ENCODE results near the gene NDUFAF2.
"Not testable (repeated sequence)": the region's sequence is repeated elsewhere in the genome, so short reads cannot be mapped to it uniquely, and the experiment has no call there.

The NDUFAF2 gene

DNA sequence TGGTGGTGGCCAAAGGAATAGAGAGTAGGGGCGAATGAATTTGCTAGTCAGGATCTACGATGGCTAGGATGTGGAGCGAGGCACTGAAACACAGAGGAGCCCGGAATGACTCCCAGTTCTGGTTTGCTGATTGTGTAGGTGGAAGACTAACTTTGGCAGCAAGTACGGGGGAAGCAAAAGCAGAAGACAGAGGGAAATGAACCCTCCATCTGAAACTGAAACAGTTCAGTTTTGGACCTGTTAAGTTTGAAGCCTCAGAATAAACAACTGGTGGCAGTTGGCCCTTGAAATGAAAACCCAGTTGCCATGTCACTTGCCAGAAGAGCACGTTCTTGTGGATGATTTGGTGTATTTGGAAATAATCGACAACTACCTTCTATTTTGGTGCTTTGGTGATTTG, 232.7 kb downstream of the NDUFAF2 start:
- DNase-seq (ENCODE audit: low spot score): no peak

DNA sequence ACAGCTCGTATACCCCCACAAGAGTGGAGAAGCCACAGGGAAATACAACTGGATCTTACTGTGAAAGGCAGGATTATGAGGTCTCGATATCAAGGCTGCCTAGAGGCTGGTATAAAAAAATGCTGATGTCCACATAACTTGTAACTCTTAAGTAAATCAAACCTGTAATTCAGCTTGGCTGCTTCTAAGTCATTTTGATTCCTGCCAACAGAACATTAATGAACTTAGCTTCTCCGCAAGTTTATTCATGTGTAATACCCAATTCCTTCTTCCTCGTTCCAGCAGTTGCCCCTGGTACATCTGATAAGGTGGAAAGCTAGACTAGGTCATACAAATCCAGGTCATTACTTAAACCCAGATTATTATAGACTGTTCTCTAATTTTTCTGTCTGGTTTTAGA, 233.7 kb downstream of the NDUFAF2 start:
- no peak for DNase-seq (ENCODE audit: low spot score)

DNA sequence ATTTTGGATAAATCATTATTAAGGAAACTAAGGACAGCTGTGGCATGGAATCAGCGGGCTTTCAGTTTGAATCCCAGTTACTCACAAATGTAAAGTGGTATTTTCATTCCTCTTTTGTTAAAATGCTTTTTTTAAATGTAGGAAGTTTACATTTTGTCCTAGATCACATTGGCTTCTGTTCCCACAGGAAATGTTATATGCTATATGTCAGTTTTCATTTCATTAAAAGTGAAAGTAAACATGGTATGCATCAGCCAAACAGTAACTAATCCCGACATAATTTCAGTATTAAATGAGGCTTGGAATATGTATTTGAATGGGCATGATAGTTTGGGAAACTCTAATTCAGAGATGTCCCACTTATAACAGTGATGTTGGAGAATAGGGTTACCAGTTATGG, 235.9 kb downstream of the NDUFAF2 start:
- DNase-seq (ENCODE audit: low spot score): no peak

DNA sequence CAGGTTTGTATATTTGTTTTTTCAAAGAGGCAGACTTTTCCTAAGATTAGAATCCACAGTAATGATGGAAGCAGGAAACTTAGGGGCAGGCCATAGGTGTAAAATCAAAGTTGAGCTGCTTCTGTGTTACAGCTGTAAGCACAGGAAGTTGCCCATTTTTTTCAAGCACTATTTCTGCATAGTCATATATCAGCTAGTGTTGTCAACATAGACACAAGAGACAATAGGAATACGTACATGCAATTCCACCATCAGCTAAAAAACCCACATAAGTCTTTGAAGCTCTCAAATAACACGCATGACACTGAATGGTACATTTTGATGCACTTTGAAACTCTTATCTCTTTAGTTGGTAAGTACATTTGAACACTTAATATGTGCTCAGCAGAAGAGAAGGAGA, 237.4 kb downstream of the NDUFAF2 start:
- no peak for DNase-seq (ENCODE audit: low spot score)

DNA sequence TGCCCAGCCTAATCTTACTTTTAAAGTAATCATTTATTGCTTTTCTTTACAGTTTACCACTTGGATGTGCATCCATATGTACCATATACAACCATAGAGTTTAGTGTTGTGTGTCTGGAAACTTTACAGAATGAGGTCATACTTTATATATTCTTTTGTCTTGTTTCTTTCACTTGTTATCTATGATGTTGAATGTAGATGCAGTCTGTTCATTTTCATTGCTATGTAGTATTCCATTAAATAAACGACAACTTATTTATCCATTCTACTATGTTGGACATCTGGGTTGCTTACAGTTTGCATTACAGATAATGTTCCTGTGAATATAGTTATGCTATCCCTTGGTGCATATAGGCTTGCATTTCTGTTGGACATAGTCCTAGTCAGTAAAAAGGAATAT, 238.5 kb downstream of the NDUFAF2 start:
- DNase-seq (ENCODE audit: low spot score): no peak

DNA sequence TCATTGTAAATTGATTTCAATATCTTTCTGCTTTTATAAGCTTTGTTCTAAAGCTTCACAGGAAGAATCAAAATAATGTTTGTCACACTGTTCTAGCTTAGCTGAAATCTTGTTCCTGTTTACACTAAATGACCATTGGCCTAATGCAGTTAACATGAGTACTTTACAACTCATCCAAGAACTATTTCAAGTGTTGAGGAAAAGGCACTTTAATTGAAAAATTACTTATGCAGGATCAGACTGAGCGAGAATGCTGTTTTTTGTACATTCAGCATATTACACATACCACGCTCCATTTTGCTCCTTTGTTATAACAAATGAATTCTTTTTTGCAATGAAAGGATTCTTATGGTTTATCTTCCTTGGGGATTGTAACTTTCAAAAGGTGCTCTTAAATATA, 239.7 kb downstream of the NDUFAF2 start:
- no peak for DNase-seq (ENCODE audit: low spot score)

DNA sequence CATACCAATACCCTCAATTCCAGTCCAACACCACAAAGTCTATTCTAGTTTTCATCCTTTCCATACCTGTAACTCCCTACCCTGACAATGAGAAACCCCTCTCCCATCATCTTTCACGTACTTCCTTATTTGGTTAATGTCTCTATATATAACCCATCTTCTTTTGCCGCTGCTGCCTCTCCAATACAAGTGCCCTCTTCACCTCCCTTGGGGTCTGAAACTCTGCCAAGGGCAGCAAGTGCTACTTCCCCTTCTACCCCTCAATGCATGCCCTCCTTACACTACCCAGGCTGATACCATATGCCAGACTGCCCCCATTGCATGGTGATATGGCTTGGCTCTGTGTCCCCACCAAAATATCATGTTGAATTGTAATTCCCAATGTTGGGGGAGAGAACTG, 241.6 kb downstream of the NDUFAF2 start:
- no peak for DNase-seq (ENCODE audit: low spot score)

DNA sequence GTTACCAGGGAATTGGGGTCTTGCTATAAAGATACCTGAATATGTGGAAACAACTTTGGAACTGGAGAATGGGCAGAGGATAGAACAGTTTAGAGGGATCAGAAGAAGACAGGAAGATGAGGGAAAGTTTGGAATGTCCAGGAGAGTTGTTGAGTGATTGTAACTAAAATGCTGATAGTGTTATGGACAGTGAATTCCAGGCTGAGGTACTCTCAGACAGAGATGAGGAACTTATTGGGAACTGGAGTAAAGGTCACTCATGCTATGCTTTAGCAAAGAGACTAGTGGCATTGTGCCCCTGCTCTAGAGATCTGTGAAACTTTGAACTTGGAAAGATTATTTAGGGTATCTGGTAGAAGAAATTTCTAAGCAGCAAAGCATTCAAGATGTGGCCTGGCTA, 242.3 kb downstream of the NDUFAF2 start:
- DNase-seq (ENCODE audit: low spot score): not testable (repeated sequence)

DNA sequence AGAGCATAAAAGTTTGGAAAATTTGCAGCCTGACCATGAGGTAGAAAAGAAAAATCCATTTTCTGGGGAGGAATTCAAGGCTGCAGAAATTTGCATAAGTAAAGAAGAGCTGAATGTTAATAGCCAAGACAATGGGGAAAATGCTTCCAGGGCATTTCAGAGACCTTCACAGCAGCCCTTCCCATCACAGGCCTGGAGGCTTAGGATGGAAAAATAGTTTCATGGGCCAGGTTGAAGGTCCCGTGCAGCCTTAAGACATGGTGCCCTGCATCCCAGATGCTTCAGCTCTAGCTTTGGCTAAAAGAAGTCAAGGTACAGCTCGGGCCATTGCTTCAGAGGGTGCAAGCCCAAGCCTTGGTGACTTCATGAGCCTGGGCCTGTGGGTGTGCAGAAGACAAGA, 242.8 kb downstream of the NDUFAF2 start:
- DNase-seq (ENCODE audit: low spot score): not testable (repeated sequence)

DNA sequence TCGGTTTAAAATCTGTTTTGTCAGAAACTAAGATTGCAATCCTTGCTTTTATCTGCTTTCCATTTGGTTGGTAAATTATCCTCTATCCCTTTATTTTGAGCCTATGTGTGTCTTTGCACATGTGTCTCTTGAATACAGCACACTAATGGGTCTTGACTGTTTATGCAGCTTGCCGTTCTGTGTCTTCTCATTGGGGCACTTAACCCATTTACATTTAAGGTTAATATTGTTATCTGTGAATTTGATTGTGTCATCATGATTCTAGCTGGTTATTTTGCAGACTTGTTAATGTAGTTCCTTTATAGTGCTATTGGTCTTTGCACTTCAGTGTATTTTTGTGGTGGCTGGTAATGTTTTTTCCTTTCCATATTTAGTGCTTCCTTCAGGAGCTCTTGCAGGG, 253.6 kb downstream of the NDUFAF2 start:
- no peak for DNase-seq (ENCODE audit: low spot score)

DNA sequence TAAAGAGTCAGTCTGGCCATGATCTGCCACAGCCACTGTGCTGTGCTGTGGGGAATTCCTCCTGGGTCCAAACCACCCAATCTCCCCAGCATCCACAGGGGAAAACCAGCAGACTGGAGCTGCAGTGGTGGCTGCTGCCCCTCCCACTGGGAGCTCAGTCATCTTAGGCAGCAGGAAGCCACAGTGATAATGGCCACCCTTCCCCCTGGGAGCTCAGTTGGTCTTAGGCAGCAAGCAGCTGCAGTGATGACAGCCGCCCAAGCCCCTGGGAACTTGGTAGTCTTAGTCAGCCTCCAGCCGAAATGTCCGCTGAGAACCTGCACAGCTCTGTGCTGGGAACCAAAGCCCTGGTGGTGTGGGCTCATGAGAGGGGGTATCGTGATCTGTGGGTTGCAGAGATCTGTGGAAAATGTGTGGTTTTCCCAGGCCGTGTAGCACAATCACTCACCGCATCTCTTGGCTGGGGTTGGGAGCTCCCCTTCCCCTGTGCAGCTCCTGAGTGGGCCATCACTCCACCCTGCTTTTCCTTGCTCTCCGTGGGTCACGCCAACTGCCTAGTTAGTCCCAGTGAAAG, 255.7 kb downstream of the NDUFAF2 start:
- DNase-seq (ENCODE audit: low spot score): no peak

DNA sequence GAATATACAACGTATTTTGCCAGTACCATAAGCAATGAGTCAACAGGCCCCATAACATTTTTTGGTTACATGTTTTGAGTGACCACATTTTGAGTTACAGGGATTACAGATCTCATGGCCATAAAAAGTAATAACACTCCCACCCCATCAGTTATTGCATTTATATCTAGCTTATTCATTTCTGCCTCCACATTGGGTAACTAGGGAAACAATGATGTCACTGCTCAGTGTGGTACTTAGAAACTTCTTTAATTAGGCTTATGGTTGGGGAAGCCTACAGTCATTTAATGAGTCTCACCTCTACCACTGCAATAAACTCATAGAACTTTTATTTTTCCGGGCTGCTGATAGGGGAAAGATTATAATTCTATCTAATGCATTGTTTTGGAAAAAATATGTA, 257.2 kb downstream of the NDUFAF2 start:
- DNase-seq (ENCODE audit: low spot score): no peak

Measured in D341Med (cell line).